GM20431 (cell line): ENCODE measurements around the gene CHRND.
"Not testable (repeated sequence)": the region's sequence is repeated elsewhere in the genome, so short reads cannot be mapped to it uniquely, and the experiment has no call there.

Source experiments
- in situ Hi-C: fragments of 300-500 bp; cut with MseI, MboI; formaldehyde crosslinking; loops from one replicate; pipeline ENCODE4 v1.15.0; 2020; ENCODE audit warnings: low sequenced_read_pairs; ENCODE audit not compliant: unreplicated experiment

The CHRND gene

GRCh38 chr2:232523682-232524597, 2.0 kb upstream of the CHRND start:
- in situ Hi-C loops: no loop called here

GRCh38 chr2:232524771-232525170, 1.2 kb upstream of the CHRND start:
- in situ Hi-C loops: no loop called here

- in situ Hi-C loops: no loop called here
Measured at GRCh38 chr2:232525199-232525598, 761 bp upstream of the CHRND start.

DNA sequence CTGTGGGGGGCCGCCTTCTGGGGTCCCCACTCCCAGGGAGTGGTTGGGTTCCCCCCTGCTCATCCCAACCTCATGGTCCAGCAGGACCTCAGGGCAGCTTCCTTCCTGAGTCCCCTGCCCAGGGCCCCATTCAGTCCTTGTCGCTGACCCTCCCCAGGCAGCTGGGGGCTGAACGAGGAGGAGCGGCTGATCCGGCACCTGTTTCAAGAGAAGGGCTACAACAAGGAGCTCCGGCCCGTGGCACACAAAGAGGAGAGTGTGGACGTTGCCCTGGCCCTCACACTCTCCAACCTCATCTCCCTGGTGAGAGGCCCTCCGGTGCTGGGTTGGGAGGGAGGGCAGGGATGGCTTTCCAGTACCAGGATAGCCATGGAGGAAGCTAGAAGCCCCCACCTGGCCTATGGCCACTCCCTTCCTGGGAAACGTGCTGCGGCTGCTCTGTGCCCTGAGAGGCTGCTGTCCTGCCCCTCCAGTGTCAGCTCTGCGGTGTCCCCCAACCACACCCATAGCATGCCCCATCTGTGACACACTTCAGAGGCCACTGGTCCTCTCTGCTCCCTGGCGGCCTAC, 497 bp downstream of the CHRND start:
- in situ Hi-C loops: no loop called here

DNA sequence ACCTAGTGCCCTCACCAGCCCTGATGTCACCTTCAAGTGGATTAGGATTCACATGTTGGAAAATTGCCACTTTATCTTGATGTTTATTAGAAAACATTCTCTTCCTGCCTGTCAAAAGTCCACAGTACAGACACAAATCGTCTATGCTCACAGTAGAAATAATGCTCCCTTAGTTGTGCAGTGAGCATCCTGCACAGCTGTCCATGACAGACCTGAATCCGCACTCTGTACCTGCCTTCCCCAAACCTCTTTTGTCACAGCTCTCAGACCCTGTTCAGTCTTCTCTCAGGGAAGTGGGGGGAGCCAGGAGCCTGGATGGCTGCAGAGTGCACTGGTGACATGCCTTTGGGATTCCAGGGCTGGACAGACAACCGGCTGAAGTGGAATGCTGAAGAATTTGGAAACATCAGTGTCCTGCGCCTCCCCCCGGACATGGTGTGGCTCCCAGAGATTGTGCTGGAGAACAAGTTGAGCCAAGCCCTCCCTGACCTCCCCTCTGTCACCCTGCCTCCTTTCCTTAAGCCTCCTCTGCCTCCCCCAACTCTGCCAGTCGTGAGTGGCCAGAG, 2.0 kb downstream of the CHRND start:
- in situ Hi-C loops: no loop called here

- in situ Hi-C loops: no loop called here
Measured at GRCh38 chr2:232528746-232529460, 2.9 kb downstream of the CHRND start.

- in situ Hi-C loops: no loop called here
Measured at GRCh38 chr2:232529806-232530547, 4.0 kb downstream of the CHRND start.

DNA sequence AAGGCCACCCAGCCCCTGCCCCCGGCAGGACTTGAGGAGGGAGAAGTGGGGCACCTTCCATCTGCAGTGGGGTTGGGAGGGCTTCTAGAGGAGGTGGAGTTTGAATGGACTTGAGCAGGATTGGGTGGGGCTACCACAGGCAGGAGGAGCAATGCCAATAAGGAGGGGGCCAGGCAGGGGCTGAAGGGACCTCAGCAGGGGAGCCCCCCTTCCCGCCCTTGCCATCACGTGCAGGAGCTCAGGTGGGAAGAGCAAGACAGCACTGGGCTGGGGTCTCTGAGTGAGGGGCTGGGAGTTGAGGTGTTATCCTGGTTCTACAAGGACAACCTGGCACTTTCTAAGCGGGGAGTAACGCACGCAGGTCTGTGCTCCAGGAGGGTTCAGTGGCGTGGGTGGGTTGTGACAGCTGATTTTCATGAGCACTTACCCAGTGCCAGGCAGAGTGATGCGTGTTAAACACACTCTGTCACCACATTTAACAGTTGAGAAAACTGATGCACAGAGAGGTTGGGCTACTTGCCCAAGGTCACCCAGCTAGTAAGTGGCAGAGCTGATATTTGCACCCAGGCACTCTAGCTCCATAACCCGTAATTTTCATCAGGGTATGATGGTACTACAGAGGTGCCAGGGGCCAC, 4.8 kb downstream of the CHRND start:
- in situ Hi-C loops: no loop called here

GRCh38 chr2:232532419-232532818, 6.5 kb downstream of the CHRND start:
- in situ Hi-C loops: no loop called here

DNA sequence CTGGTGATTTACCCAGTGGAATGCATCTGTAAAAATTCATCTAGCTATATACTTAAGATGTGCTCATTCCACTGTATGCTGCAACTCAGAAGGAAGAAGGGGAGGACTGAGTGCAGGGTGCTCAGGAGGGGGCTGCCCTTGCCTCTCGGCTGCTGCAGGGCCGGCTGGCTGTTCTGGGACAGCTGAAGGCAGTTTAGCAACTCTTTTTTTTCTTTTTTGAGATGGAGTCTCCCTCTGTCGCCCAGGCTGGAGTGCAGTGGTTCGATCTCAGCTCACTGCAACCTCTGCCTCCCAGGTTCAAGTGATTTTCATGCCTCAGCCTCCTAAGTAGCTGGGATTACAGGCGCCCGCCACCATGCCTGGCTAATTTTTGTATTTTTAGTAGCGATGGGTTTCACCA, 6.9 kb downstream of the CHRND start:
- in situ Hi-C loops: not testable (repeated sequence)

GRCh38 chr2:232533944-232534710, 8.2 kb downstream of the CHRND start:
- in situ Hi-C loops: no loop called here

DNA sequence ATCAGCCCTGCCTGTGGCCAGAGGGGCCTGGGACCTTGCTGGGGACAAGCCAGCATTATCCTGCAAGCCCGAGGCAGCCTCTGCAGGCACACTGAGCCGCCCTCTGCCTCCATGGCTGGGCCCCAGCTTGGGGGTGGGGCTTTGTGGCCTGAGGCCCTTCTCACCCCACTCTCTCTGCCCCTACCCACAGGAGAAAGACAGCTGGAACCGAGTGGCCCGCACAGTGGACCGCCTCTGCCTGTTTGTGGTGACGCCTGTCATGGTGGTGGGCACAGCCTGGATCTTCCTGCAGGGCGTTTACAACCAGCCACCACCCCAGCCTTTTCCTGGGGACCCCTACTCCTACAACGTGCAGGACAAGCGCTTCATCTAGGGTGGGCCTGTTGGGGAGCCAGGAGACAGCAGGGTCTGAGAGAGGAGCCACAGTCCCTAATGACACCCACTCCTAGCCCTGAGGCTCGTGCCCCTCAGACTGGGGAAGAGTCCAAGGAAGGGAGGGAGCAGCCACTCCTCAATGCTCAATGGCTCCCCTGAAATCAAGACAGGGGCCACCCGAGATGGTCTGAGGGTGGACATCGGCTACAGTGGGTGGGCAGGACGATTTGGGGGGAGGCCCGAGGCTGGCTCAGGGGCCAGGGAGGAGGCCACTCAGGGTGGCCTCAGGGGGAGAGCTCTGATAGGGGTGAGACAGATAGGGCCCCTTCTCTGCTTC, 9.1 kb downstream of the CHRND start:
- in situ Hi-C loops: no loop called here

- in situ Hi-C loops: no loop called here
Measured at GRCh38 chr2:232535761-232536530, 10.0 kb downstream of the CHRND start.

- in situ Hi-C loops: no loop called here
Measured at GRCh38 chr2:232537079-232537478, 11.1 kb downstream of the CHRND start.

GRCh38 chr2:232537499-232537898, 11.5 kb downstream of the CHRND start:
- in situ Hi-C loops: no loop called here

- in situ Hi-C loops: no loop called here
Measured at GRCh38 chr2:232538671-232539070, 12.7 kb downstream of the CHRND start.
